Common myeloid progenitor, CD34-positive (primary cell): ENCODE data around the gene MTFR1L.

Experiments used
- CTCF ChIA-PET: fragments of 350-600 bp; sonication (Branson Sonifier 250); formaldehyde crosslinking; loops from one replicate; lab custom pipeline; 2021; ENCODE audit warnings: antibody characterized with exemption; lab: Charles Lee
- POLR2A ChIA-PET: fragments of 350-600 bp; sonication (Branson Sonifier 250); formaldehyde crosslinking; loops from one replicate; lab custom pipeline; 2021; ENCODE audit warnings: antibody characterized with exemption; lab: Charles Lee
- DNase-seq, 3 donors: peaks; one replicate each; pipeline versions ENCODE4 v3.0.0 to v3.0.0-alpha.2; 2013
- H3K27ac ChIP-seq, 2 experiments: 1 replicate in 1 of 2; 2 replicates in 1 of 2; pipeline ENCODE4 v1.7.0; 2013; ENCODE audit warnings: inconsistent platforms in 2 of 2, low read length in 2 of 2, mild to moderate bottlenecking in 2 of 2, low read depth in 1 of 2, moderate library complexity in 1 of 2; ENCODE audit not compliant: severe bottlenecking in 2 of 2, insufficient read depth in 1 of 2, poor library complexity in 1 of 2
- H3K27me3 ChIP-seq, 5 experiments: replicated peaks in 2 of 5; 1 replicate in 3 of 5; 2 replicates in 2 of 5; pipeline versions ENCODE4 v1.6.1 to v1.7.0; 2013; ENCODE audit warnings: low read length in 4 of 5, mild to moderate bottlenecking in 2 of 5, moderate library complexity in 2 of 5, inconsistent platforms in 1 of 5; ENCODE audit not compliant: insufficient read depth in 5 of 5, control insufficient read depth in 4 of 5
- H3K36me3 ChIP-seq, 4 experiments: 1 replicate in 2 of 4; 2 replicates in 2 of 4; pipeline versions ENCODE4 v1.6.1 to v1.7.0; 2013; ENCODE audit warnings: low read length in 3 of 4, control low read depth in 1 of 4, mild to moderate bottlenecking in 1 of 4; ENCODE audit not compliant: control insufficient read depth in 4 of 4, insufficient read depth in 4 of 4
- H3K4me1 ChIP-seq, 4 experiments: 1 replicate in 3 of 4; 2 replicates in 1 of 4; pipeline versions ENCODE4 v1.6.1 to v1.7.1; 2013; ENCODE audit warnings: low read length in 3 of 4, mild to moderate bottlenecking in 3 of 4, control low read depth in 1 of 4, inconsistent platforms in 1 of 4, moderate library complexity in 1 of 4; ENCODE audit not compliant: control insufficient read depth in 4 of 4, insufficient read depth in 4 of 4; ENCODE audit errors: control extremely low read depth in 1 of 4
- H3K4me3 ChIP-seq, 7 experiments: 1 replicate in 4 of 7; 2 replicates in 3 of 7; pipeline versions ENCODE4 v1.5.1 to v1.7.0; 2013; ENCODE audit warnings: mild to moderate bottlenecking in 7 of 7, low read length in 6 of 7, moderate library complexity in 6 of 7, inconsistent platforms in 2 of 7, low read depth in 2 of 7, control low read depth in 1 of 7; ENCODE audit not compliant: insufficient read depth in 4 of 7, control insufficient read depth in 1 of 7; ENCODE audit errors: extremely low read depth in 1 of 7
- H3K9me3 ChIP-seq, 5 experiments: 1 replicate in 4 of 5; 2 replicates in 1 of 5; pipeline versions ENCODE4 v1.6.1 to v1.7.1; 2013; ENCODE audit warnings: low read length in 4 of 5, mild to moderate bottlenecking in 2 of 5, inconsistent platforms in 1 of 5, low read depth in 1 of 5, moderate library complexity in 1 of 5; ENCODE audit not compliant: control insufficient read depth in 4 of 5, insufficient read depth in 2 of 5; ENCODE audit errors: control extremely low read depth in 1 of 5
- WGBS: methylation state at CpG from one replicate; pipeline ENCODE4 v1.1.5; 2013; ENCODE audit not compliant: insufficient coverage; 5-methylcytosine and 5-hydroxymethylcytosine counted together

MTFR1L gene

GRCh38 chr1:25808481-25809244 lies 11.1 kb upstream of the MTFR1L start:
- CTCF ChIA-PET, result interaction anchor here (1.0 to 6.9 kb wide), 12 partner anchors 7 to 305 kb away, joined by 3 to 69 read pairs (median 4); no protein-coding TSS in a partner anchor
- WGBS, result 95% methylated on average over 34 of the region's 34 CpGs
- H3K27me3 ChIP-seq, result no peaks in the 10 kb centered on the region
- no peak for DNase-seq
- no peak overlapping the region for H3K27ac ChIP-seq
- peaks cover 0 to 24% (median 13%) of the 10 kb centered on the region in 4 experiments for H3K4me1 ChIP-seq
- POLR2A ChIA-PET, result interaction anchor here (1.0 kb wide), 1 partner anchor 11 kb away, joined by 4 read pairs; the partner anchor contains the start of gene MTFR1L
- no peaks in the 10 kb centered on the region for H3K9me3 ChIP-seq
- H3K4me3 ChIP-seq, result no peak overlapping the region
- H3K36me3 ChIP-seq, result peaks cover 4 to 53% (median 26%) of the 10 kb centered on the region in 4 experiments

GRCh38 chr1:25809283-25809926 lies 10.3 kb upstream of the MTFR1L start:
- no peaks in the 10 kb centered on the region for H3K27me3 ChIP-seq
- H3K27ac ChIP-seq, result no peak overlapping the region
- H3K9me3 ChIP-seq, result no peaks in the 10 kb centered on the region
- H3K36me3 ChIP-seq, result peaks cover 4 to 60% (median 32%) of the 10 kb centered on the region in 4 experiments
- H3K4me1 ChIP-seq, result peaks cover 0 to 24% (median 13%) of the 10 kb centered on the region in 4 experiments
- 46% methylated on average over 15 of the region's 18 CpGs for WGBS
- no peak overlapping the region for H3K4me3 ChIP-seq
- ChIA-PET POLR2A (interaction anchor here (1.0 kb wide), 1 partner anchor 10 kb away, joined by 4 read pairs; the partner anchor contains the start of gene MTFR1L), CTCF (interaction anchor here (0.8 to 6.9 kb wide), 12 partner anchors 8 to 367 kb away, joined by 3 to 69 read pairs (median 3); no protein-coding TSS in a partner anchor)
- DNase-seq, result peak in 2 of 3 donors; percentile 35 to 41

- ChIA-PET POLR2A (interaction anchor here (1.0 kb wide), 1 partner anchor 10 kb away, joined by 4 read pairs; the partner anchor contains the start of gene MTFR1L), CTCF (interaction anchor here (0.8 to 6.9 kb wide), 14 partner anchors 9 to 368 kb away, joined by 3 to 69 read pairs (median 3); no protein-coding TSS in a partner anchor)
- no peaks in the 10 kb centered on the region for H3K27me3 ChIP-seq
- no peaks in the 10 kb centered on the region for H3K9me3 ChIP-seq
- peaks cover 0 to 24% (median 13%) of the 10 kb centered on the region in 4 experiments for H3K4me1 ChIP-seq
- H3K4me3 ChIP-seq, result no peak overlapping the region
- no peak overlapping the region for H3K27ac ChIP-seq
- peaks cover 4 to 64% (median 33%) of the 10 kb centered on the region in 4 experiments for H3K36me3 ChIP-seq
- 86% methylated on average over 7 of the region's 7 CpGs for WGBS
- DNase-seq, result no peak
These were observed 9.8 kb upstream of the MTFR1L start for GRCh38 chr1:25809929-25810328.

GRCh38 chr1:25810341-25811299 lies 9.1 kb upstream of the MTFR1L start:
- POLR2A ChIA-PET, result no interaction called here
- peak; percentile 50 to 70 (median 58) for DNase-seq
- no peak overlapping the region for H3K27ac ChIP-seq

GRCh38 chr1:25811384-25812082 lies 8.2 kb upstream of the MTFR1L start:
- no peaks in the 10 kb centered on the region for H3K27me3 ChIP-seq
- ChIA-PET POLR2A (no interaction called here), CTCF (interaction anchor here (0.9 to 6.9 kb wide), 7 partner anchors 11 to 410 kb away, joined by 3 to 69 read pairs (median 4); partner anchors contain the start of gene SELENON)
- no peak overlapping the region for H3K4me3 ChIP-seq
- DNase-seq, result no peak
- H3K36me3 ChIP-seq, result peaks cover 4 to 60% (median 33%) of the 10 kb centered on the region in 4 experiments
- WGBS, result 98% methylated on average over 8 of the region's 13 CpGs
- peaks cover 0 to 18% (median 13%) of the 10 kb centered on the region in 4 experiments for H3K4me1 ChIP-seq
- no peak overlapping the region for H3K27ac ChIP-seq
- H3K9me3 ChIP-seq, result no peaks in the 10 kb centered on the region

More at GRCh38 chr1:25810341-25811299, 9.1 kb upstream of the MTFR1L start:
- Histone ChIP-seq H3K27me3 (no peaks in the 10 kb centered on the region), H3K4me3 (no peak overlapping the region), H3K4me1 (peaks cover 0 to 21% (median 13%) of the 10 kb centered on the region in 4 experiments), H3K9me3 (no peaks in the 10 kb centered on the region), H3K36me3 (peaks cover 4 to 63% (median 33%) of the 10 kb centered on the region in 4 experiments)
- CTCF ChIA-PET, result interaction anchor here (0.7 to 6.9 kb wide), 12 partner anchors 8 to 368 kb away, joined by 3 to 69 read pairs (median 3); partner anchors contain the start of gene SELENON
- WGBS, result 34% methylated on average over 17 of the region's 21 CpGs
